HepG2 (cell line): ENCODE measurements around the gene FBRSL1.

Experiments
- ASH2L ChIP-seq: fragments of 300-600, 200-600 bp; sonication (generic); IDR thresholded peaks from 2 replicates; pipeline ENCODE4 v1.7.0; 2017; ENCODE audit warnings: low read depth, mild to moderate bottlenecking, moderate library complexity, mixed read lengths, low read length; ENCODE audit not compliant: insufficient read length
- KDM6A ChIP-seq: IDR thresholded peaks from 2 replicates; pipeline ENCODE4 v1.6.1; 2016; ENCODE audit warnings: low read depth
- ZBTB20 ChIP-seq: sonication (generic); formaldehyde crosslinking; IDR thresholded peaks from 2 replicates; pipeline ENCODE4 v1.8.1; 2023; ENCODE audit warnings: missing genetic modification reagents, low read depth, mild to moderate bottlenecking, borderline replicate concordance
- ZNF605 ChIP-seq: sonication (generic); formaldehyde crosslinking; IDR thresholded peaks from 2 replicates; pipeline ENCODE4 v1.8.0; 2022; ENCODE audit warnings: mild to moderate bottlenecking, missing genetic modification reagents
- TF ChIP-seq, protein P1 (sequence below): sonication (generic); formaldehyde crosslinking; IDR thresholded peaks from 2 replicates; pipeline ENCODE4 v1.5.0; 2020; ENCODE audit warnings: mild to moderate bottlenecking, missing genetic modification reagents, moderate library complexity

DNA sequence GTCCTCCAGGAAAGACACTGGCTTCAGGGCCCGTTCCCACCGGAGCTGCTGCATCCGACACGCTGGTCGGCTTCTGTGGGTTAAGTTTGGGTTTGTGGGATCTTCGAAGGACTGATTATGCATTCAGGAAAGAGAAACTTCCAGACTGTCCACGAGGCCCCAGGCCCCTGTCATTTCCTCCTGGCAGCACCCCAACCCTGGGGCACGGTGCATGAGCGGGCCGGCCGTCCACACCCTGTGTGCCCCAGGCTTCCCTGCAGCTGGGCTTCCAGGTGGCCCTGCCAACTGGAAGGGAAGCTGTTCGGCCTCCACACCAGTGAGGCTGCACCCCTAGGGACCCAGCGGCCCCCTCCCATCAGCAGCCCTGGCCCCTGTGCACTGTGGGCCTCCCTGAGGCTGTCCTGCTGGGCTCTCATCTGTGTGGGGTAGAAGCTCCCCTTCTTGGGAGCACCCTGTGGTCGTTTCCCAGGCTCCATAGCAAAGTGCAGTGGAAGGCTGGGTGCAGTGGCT is 9.3 kb upstream of the FBRSL1 start:
- TF ChIP-seq ZBTB20 (CRISPR knock-in tag) (no peak), ASH2L (no peak), ZNF605 (no peak), KDM6A (CRISPR knock-in tag) (no peak)
- TF ChIP-seq, protein P1, sequence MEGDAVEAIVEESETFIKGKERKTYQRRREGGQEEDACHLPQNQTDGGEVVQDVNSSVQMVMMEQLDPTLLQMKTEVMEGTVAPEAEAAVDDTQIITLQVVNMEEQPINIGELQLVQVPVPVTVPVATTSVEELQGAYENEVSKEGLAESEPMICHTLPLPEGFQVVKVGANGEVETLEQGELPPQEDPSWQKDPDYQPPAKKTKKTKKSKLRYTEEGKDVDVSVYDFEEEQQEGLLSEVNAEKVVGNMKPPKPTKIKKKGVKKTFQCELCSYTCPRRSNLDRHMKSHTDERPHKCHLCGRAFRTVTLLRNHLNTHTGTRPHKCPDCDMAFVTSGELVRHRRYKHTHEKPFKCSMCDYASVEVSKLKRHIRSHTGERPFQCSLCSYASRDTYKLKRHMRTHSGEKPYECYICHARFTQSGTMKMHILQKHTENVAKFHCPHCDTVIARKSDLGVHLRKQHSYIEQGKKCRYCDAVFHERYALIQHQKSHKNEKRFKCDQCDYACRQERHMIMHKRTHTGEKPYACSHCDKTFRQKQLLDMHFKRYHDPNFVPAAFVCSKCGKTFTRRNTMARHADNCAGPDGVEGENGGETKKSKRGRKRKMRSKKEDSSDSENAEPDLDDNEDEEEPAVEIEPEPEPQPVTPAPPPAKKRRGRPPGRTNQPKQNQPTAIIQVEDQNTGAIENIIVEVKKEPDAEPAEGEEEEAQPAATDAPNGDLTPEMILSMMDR: no peak
